Kidney epithelial cell (primary cell): ENCODE results near the gene PGS1. TPM values are rescaled to one million over a fixed set of nuclear protein-coding genes. Genes with fewer than 3 reads are reported as not detected.

Source experiments
- DNase-seq: peaks from one replicate; pipeline ENCODE4 v3.0.0-alpha.2; 2010; ENCODE audit warnings: low read depth
- H3K27me3 ChIP-seq: 2 replicates; pipeline ENCODE4 v1.6.0; 2011; ENCODE audit warnings: low read length; ENCODE audit not compliant: control insufficient read depth, insufficient read depth
- H3K36me3 ChIP-seq: 2 replicates; pipeline ENCODE4 v1.5.1; 2011; ENCODE audit warnings: low read length; ENCODE audit not compliant: control insufficient read depth, insufficient read depth
- H3K4me3 ChIP-seq: 2 replicates; pipeline ENCODE4 v1.5.1; 2011; ENCODE audit warnings: low read depth, mild to moderate bottlenecking, control low read depth, low read length
- CTCF ChIP-seq: IDR thresholded peaks from 2 replicates; pipeline ENCODE4 v1.5.1; 2011; ENCODE audit warnings: mild to moderate bottlenecking, moderate library complexity, low read length, control low read depth, inconsistent platforms; ENCODE audit not compliant: insufficient read depth, poor library complexity, severe bottlenecking
- total RNA-seq: library from RNA; depleted of rRNA; stranded (reverse); fragments of >200 nt; gene quantifications from 2 replicates; pipeline ENCODE4 v1.2.3, GENCODE V29; 2015

PGS1 gene
- total RNA-seq, 1 donor from 2014 or later, result 34.5 TPM

- no peak for TF ChIP-seq CTCF
- H3K4me3 ChIP-seq, result no peak overlapping the region
- H3K36me3 ChIP-seq, result no peaks in the 10 kb centered on the region
- no peak for DNase-seq
- H3K27me3 ChIP-seq, result peaks cover 5% of the 10 kb centered on the region
These were observed 65.9 kb downstream of the PGS1 start for GRCh38 chr17:78444392-78444791.

GRCh38 chr17:78446833-78447232, 68.4 kb downstream of the PGS1 start:
- H3K27me3 ChIP-seq, result peaks cover 8% of the 10 kb centered on the region
- TF ChIP-seq CTCF, result no peak
- DNase-seq, result no peak
- H3K36me3 ChIP-seq, result no peaks in the 10 kb centered on the region
- H3K4me3 ChIP-seq, result no peak overlapping the region

- H3K27me3 ChIP-seq, result peaks cover 3% of the 10 kb centered on the region
- no peaks in the 10 kb centered on the region for H3K36me3 ChIP-seq
- TF ChIP-seq CTCF, result peak; percentile 17
- no peak overlapping the region for H3K4me3 ChIP-seq
- no peak for DNase-seq
These were observed 70.0 kb downstream of the PGS1 start for GRCh38 chr17:78448356-78448993.

- Histone ChIP-seq H3K27me3 (peaks cover 3% of the 10 kb centered on the region), H3K36me3 (no peaks in the 10 kb centered on the region), H3K4me3 (no peak overlapping the region)
- no peak for DNase-seq
- TF ChIP-seq CTCF, result no peak
These were observed 71.6 kb downstream of the PGS1 start for GRCh38 chr17:78449983-78450595.

GRCh38 chr17:78450696-78451345, 72.4 kb downstream of the PGS1 start:
- TF ChIP-seq CTCF, result no peak
- Histone ChIP-seq H3K27me3 (peaks cover 3% of the 10 kb centered on the region), H3K36me3 (no peaks in the 10 kb centered on the region)

More at GRCh38 chr17:78450696-78451345, 72.4 kb downstream of the PGS1 start:
- DNase-seq, result no peak
- H3K4me3 ChIP-seq, result no peak overlapping the region
